Forelimb muscle (tissue), 1 donor: Measurements from ENCODE around the gene WDR1. TPM values are rescaled to one million over a fixed set of nuclear protein-coding genes. Genes with fewer than 3 reads are reported as not detected.

ENCODE experiments used
- DNase-seq: peaks from one replicate; pipeline ENCODE4 v3.0.0-alpha.2; 2013; ENCODE audit warnings: low read depth
- polyA plus RNA-seq: library from polyadenylated mRNA; unstranded; fragments of 120-200 nt; gene quantifications from one replicate; pipeline ENCODE4 v1.2.1, GENCODE V29; 2013; ENCODE audit not compliant: insufficient read length

The WDR1 gene
- polyA plus RNA-seq, 1 donor: 169 TPM

- no peak for DNase-seq
Measured at GRCh38 chr4:10099499-10100325, 16.9 kb downstream of the WDR1 start.

GRCh38 chr4:10098780-10099160, 17.8 kb downstream of the WDR1 start:
- no peak for DNase-seq

- DNase-seq: no peak
Measured at GRCh38 chr4:10097906-10098779, 18.5 kb downstream of the WDR1 start.

- no peak for DNase-seq
Measured at GRCh38 chr4:10096978-10097335, 19.6 kb downstream of the WDR1 start.

GRCh38 chr4:10096201-10096977, 20.2 kb downstream of the WDR1 start:
- DNase-seq: no peak

- no peak for DNase-seq
Measured at GRCh38 chr4:10095296-10095991, 21.2 kb downstream of the WDR1 start.

GRCh38 chr4:10094841-10095240, 21.8 kb downstream of the WDR1 start:
- no peak for DNase-seq

GRCh38 chr4:10093801-10094552, 22.6 kb downstream of the WDR1 start:
- DNase-seq: no peak

- no peak for DNase-seq
Measured at GRCh38 chr4:10093271-10093621, 23.4 kb downstream of the WDR1 start.

GRCh38 chr4:10092481-10093270, 23.9 kb downstream of the WDR1 start:
- no peak for DNase-seq

- DNase-seq: no peak
Measured at GRCh38 chr4:10091531-10092181, 24.9 kb downstream of the WDR1 start.

GRCh38 chr4:10090467-10091250, 25.9 kb downstream of the WDR1 start:
- no peak for DNase-seq

GRCh38 chr4:10089346-10089745, 27.3 kb downstream of the WDR1 start:
- no peak for DNase-seq

- DNase-seq: no peak
Measured at GRCh38 chr4:10088135-10089010, 28.2 kb downstream of the WDR1 start.

GRCh38 chr4:10087152-10087791, 29.3 kb downstream of the WDR1 start:
- no peak for DNase-seq

GRCh38 chr4:10086506-10087120, 30.0 kb downstream of the WDR1 start:
- DNase-seq: no peak
